ENCODE measurements around the gene KASH5.
A peak's percentile ranks its signal among the peaks of the same experiment; 100 is the strongest.

The KASH5 gene

GRCh38 chr19:49355909-49356353 is 32.1 kb upstream of the KASH5 start:
- Histone ChIP-seq H3F3A (ENCODE audit: low read depth) (no peaks in the 10 kb centered on the region), H3K4me2 (ENCODE audit: low read depth, low read length, poor library complexity, severe bottlenecking) (no peak overlapping the region), H3K36me3 (ENCODE audit: insufficient read depth, low read length) (no peaks in the 10 kb centered on the region), H3K9me2 (replicated peaks; ENCODE audit: low read depth, low read length) (no peaks in the 10 kb centered on the region), H3K79me2 (ENCODE audit: insufficient read depth, low read length) (no peaks in the 10 kb centered on the region), H4K20me1 (ENCODE audit: insufficient read depth, low read length, poor library complexity, severe bottlenecking) (no peaks in the 10 kb centered on the region), H3K9ac (ENCODE audit: low read depth, low read length, poor library complexity, severe bottlenecking) (no peak overlapping the region), H2AFZ (ENCODE audit: low read length) (no peak overlapping the region), H3K4me1 (ENCODE audit: insufficient read depth, low read length, poor library complexity, severe bottlenecking) (peaks cover 9% of the 10 kb centered on the region), H3K4me3 (ENCODE audit: low read length, poor library complexity, severe bottlenecking) (no peak overlapping the region), H3K27me3 (ENCODE audit: insufficient read depth, low read length, poor library complexity, severe bottlenecking) (no peaks in the 10 kb centered on the region), H3K9me3 (ENCODE audit: insufficient read depth, low read depth, low read length) (no peaks in the 10 kb centered on the region)
- no peak for TF ChIP-seq EZH2phosphoT487 (IDR thresholded peaks at IDR 0.05; ENCODE audit: borderline replicate concordance)
- no peak for TF ChIP-seq CTCF (conservative IDR thresholded peaks at IDR 0.05; ENCODE audit: low read length)

GRCh38 chr19:49356382-49356781 is 31.7 kb upstream of the KASH5 start:
- Histone ChIP-seq H3K9me2 (replicated peaks; ENCODE audit: low read depth, low read length) (no peaks in the 10 kb centered on the region), H3K79me2 (ENCODE audit: insufficient read depth, low read length) (no peaks in the 10 kb centered on the region), H3K4me3 (ENCODE audit: low read length, poor library complexity, severe bottlenecking) (no peak overlapping the region), H2AFZ (ENCODE audit: low read length) (no peak overlapping the region), H3K9me3 (ENCODE audit: insufficient read depth, low read depth, low read length) (no peaks in the 10 kb centered on the region), H3K4me2 (ENCODE audit: low read depth, low read length, poor library complexity, severe bottlenecking) (no peak overlapping the region), H3F3A (ENCODE audit: low read depth) (no peaks in the 10 kb centered on the region), H4K20me1 (ENCODE audit: insufficient read depth, low read length, poor library complexity, severe bottlenecking) (no peaks in the 10 kb centered on the region), H3K9ac (ENCODE audit: low read depth, low read length, poor library complexity, severe bottlenecking) (no peak overlapping the region), H3K36me3 (ENCODE audit: insufficient read depth, low read length) (no peaks in the 10 kb centered on the region), H3K27me3 (ENCODE audit: insufficient read depth, low read length, poor library complexity, severe bottlenecking) (no peaks in the 10 kb centered on the region), H3K4me1 (ENCODE audit: insufficient read depth, low read length, poor library complexity, severe bottlenecking) (peaks cover 9% of the 10 kb centered on the region)
- TF ChIP-seq CTCF (conservative IDR thresholded peaks at IDR 0.05; ENCODE audit: low read length) (no peak), EZH2phosphoT487 (IDR thresholded peaks at IDR 0.05; ENCODE audit: borderline replicate concordance) (no peak)

- H2AFZ ChIP-seq (ENCODE audit: low read length) = 0 out of 2 replicates have a peak overlapping the region, but pooled peaks have one; percentile 32
- TF ChIP-seq CTCF (conservative IDR thresholded peaks at IDR 0.05; ENCODE audit: low read length) (no peak), EZH2phosphoT487 (IDR thresholded peaks at IDR 0.05; ENCODE audit: borderline replicate concordance) (no peak)
Measured at GRCh38 chr19:49357186-49357585, 30.9 kb upstream of the KASH5 start.

More at GRCh38 chr19:49357186-49357585, 30.9 kb upstream of the KASH5 start:
- Histone ChIP-seq H3K9me3 (ENCODE audit: insufficient read depth, low read depth, low read length) (no peaks in the 10 kb centered on the region), H3K27me3 (ENCODE audit: insufficient read depth, low read length, poor library complexity, severe bottlenecking) (no peaks in the 10 kb centered on the region), H3K9me2 (replicated peaks; ENCODE audit: low read depth, low read length) (no peaks in the 10 kb centered on the region), H3K4me1 (ENCODE audit: insufficient read depth, low read length, poor library complexity, severe bottlenecking) (peaks cover 9% of the 10 kb centered on the region), H3K4me2 (ENCODE audit: low read depth, low read length, poor library complexity, severe bottlenecking) (no peak overlapping the region), H3K4me3 (ENCODE audit: low read length, poor library complexity, severe bottlenecking) (no peak overlapping the region), H4K20me1 (ENCODE audit: insufficient read depth, low read length, poor library complexity, severe bottlenecking) (no peaks in the 10 kb centered on the region), H3F3A (ENCODE audit: low read depth) (no peaks in the 10 kb centered on the region), H3K36me3 (ENCODE audit: insufficient read depth, low read length) (no peaks in the 10 kb centered on the region), H3K9ac (ENCODE audit: low read depth, low read length, poor library complexity, severe bottlenecking) (no peak overlapping the region), H3K79me2 (ENCODE audit: insufficient read depth, low read length) (no peaks in the 10 kb centered on the region)

All from Loucy (cell line).